ENCODE data around the gene GPR61. TPM values are rescaled to one million over a fixed set of nuclear protein-coding genes. Genes with fewer than 3 reads are reported as not detected.
A peak's percentile ranks its signal among the peaks of the same experiment; 100 is the strongest.

Gene GPR61
- total and polyA plus RNA-seq, 9 of the 15 experiments (the other 6 are each of a cell fraction or from before 2014, with no cell fraction given), result 0.04 to 1.1 (median 0.25) TPM; not detected in 4

- POLR2A ChIA-PET, result interaction anchor here (0.6 to 2.9 kb wide), 11 partner anchors 8 to 283 kb away, joined by 3 to 24 read pairs (median 4); partner anchors contain the start of gene AMIGO1
- TF ChIP-seq KHSRP (IDR thresholded peaks at IDR 0.05), result no peak
- TF ChIP-seq MCM7 (IDR thresholded peaks at IDR 0.05), result no peak
- no peak for TF ChIP-seq ZNF311 (CRISPR knock-in tag; IDR thresholded peaks at IDR 0.05)
- TF ChIP-seq SNIP1 (IDR thresholded peaks at IDR 0.05; ENCODE audit: low read depth), result no peak
- TF ChIP-seq ZNF277 (CRISPR knock-in tag; IDR thresholded peaks at IDR 0.05; ENCODE audit: borderline replicate concordance), result no peak
- no peak for TF ChIP-seq ZNF668 (CRISPR knock-in tag; IDR thresholded peaks at IDR 0.05)
- no peak for TF ChIP-seq ZNF384 (IDR thresholded peaks at IDR 0.05; ENCODE audit: low read depth, low read length)
- TF ChIP-seq SMAD4 (CRISPR knock-in tag; conservative IDR thresholded peaks at IDR 0.05), result peak; percentile 59
- no peak for TF ChIP-seq ZNF395 (CRISPR knock-in tag; IDR thresholded peaks at IDR 0.05)
- no peak for TF ChIP-seq STAT5B (CRISPR knock-in tag; IDR thresholded peaks at IDR 0.05)
- TF ChIP-seq HMGXB4 (CRISPR knock-in tag; IDR thresholded peaks at IDR 0.05), result 0 out of 2 replicates have a peak, but pooled peaks have one; percentile 48
- no peak for TF ChIP-seq IRF9 (tag; IDR thresholded peaks at IDR 0.05)
- no peak for TF ChIP-seq CLOCK (CRISPR knock-in tag; IDR thresholded peaks at IDR 0.05; ENCODE audit: borderline replicate concordance)
Observed at GRCh38 chr1:109493805-109494539, 45.7 kb upstream of the GPR61 start, which contains the start of gene CYB561D1. TSS of gene CYB561D1 (plus strand) at chr1:109494094. CDS start at chr1:109494140, 46 bp downstream.

More at GRCh38 chr1:109493805-109494539, 45.7 kb upstream of the GPR61 start, which contains the start of gene CYB561D1:
- DNase-seq (ENCODE audit: extremely low read depth in 1 of 4, low spot score in 3 of 4) (peak; percentile 93 to 95 (median 94)), FAIRE-seq (peak; percentile 85), ATAC-seq (peak; percentile 96)
- Histone ChIP-seq H3K9me1 (ENCODE audit: control insufficient read depth, insufficient read depth, low read length) (no peaks in the 10 kb centered on the region), H4K20me1 (replicated peaks; ENCODE audit: control insufficient read depth, insufficient read depth, low read length) (no peaks in the 10 kb centered on the region; the same call in 1 of the 2 replicates), H3K9ac (ENCODE audit: insufficient read depth in 1 of 2, low read depth in 2 of 2, low read length in 2 of 2) (peak within 1 kb of the TSS; percentile 58 to 94), H3K79me2 (ENCODE audit: control insufficient read depth, insufficient read depth, low read length) (peaks cover 5% of the 10 kb centered on the region; the same call in 1 of the 3 replicates), H2AFZ (ENCODE audit: low read depth, low read length) (peak within 1 kb of the TSS; percentile 99), H3K4me2 (ENCODE audit: insufficient read depth, low read length) (peak within 1 kb of the TSS; percentile 91), H3K36me3 (ENCODE audit: control insufficient read depth, insufficient read depth, low read length) (peaks cover 43% of the 10 kb centered on the region; the same call in 2 of the 3 replicates), H3K4me3 (peak within 1 kb of the TSS; percentile 91), H3K27ac (ENCODE audit: extremely low read depth, low read depth, low read length) (peak within 1 kb of the TSS; percentile 51), H3K9me3 (replicated peaks; ENCODE audit: control insufficient read depth, insufficient read depth, low read depth, low read length) (no peaks in the 10 kb centered on the region), H3K27me3 (ENCODE audit: control insufficient read depth in 2 of 2, insufficient read depth in 2 of 2, low read length in 2 of 2) (no peaks in the 10 kb centered on the region), H3K4me1 (replicated peaks in 1 of 2; ENCODE audit: control insufficient read depth in 2 of 2, insufficient read depth in 2 of 2, low read length in 2 of 2) (peaks cover 13 to 30% of the 10 kb centered on the region in 2 experiments; a peak in 4 of 5 replicates)
- intact Hi-C loops (cut with micrococcal nuclease), result loop anchor here (1.0 to 5.0 kb wide), 2 partner anchors 38 to 217 kb away; no protein-coding TSS in a partner anchor
- CTCF ChIA-PET (ENCODE audit: low intra/inter-chr PET ratio), result interaction anchor here (0.5 to 6.9 kb wide), 4 partner anchors 33 to 288 kb away, joined by 3 to 131 read pairs (median 4); no protein-coding TSS in a partner anchor
- in situ Hi-C loops (cut with MboI), result no loop called here
- WGBS (ENCODE audit: insufficient coverage, low coverage, missing lambda C conversion rate), result 1% methylated on average over 41 of the region's 44 CpGs
- BruUV-seq (replicated peaks), result no TSS peak

All from K562 (cell line).